ENCODE results near the gene CD40. TPM values are rescaled to one million over a fixed set of nuclear protein-coding genes. Genes with fewer than 3 reads are reported as not detected.

Gene CD40
- total RNA-seq, 2 donors from 2014 or later: 1.5 to 7.8 TPM

- H3K27me3 Mint-ChIP-seq: peaks cover 51% of the 10 kb centered on the region
- H3K4me3 Mint-ChIP-seq: no peak overlapping the region
- H3K36me3 Mint-ChIP-seq (ENCODE audit: low read depth): no peaks in the 10 kb centered on the region
- ATAC-seq (replicated peaks): no peak
- no peaks in the 10 kb centered on the region for H3K9me3 Mint-ChIP-seq
- no peak overlapping the region for H3K27ac Mint-ChIP-seq
- H3K4me1 Mint-ChIP-seq: peaks cover 5% of the 10 kb centered on the region
Measured at GRCh38 chr20:46108976-46109375, 9.1 kb upstream of the CD40 start.

- Mint-ChIP-seq H3K4me3 (no peak overlapping the region), H3K9me3 (no peaks in the 10 kb centered on the region), H3K27me3 (peaks cover 46% of the 10 kb centered on the region), H3K36me3 (ENCODE audit: low read depth) (no peaks in the 10 kb centered on the region), H3K4me1 (peaks cover 5% of the 10 kb centered on the region), H3K27ac (no peak overlapping the region)
- ATAC-seq (replicated peaks): peak; percentile 89
Measured at GRCh38 chr20:46111028-46111835, 6.9 kb upstream of the CD40 start.

GRCh38 chr20:46111836-46112212 is 6.3 kb upstream of the CD40 start:
- no peaks in the 10 kb centered on the region for H3K9me3 Mint-ChIP-seq
- peaks cover 5% of the 10 kb centered on the region for H3K4me1 Mint-ChIP-seq
- H3K4me3 Mint-ChIP-seq: no peak overlapping the region
- no peak overlapping the region for H3K27ac Mint-ChIP-seq
- no peak for ATAC-seq (replicated peaks)
- H3K36me3 Mint-ChIP-seq (ENCODE audit: low read depth): no peaks in the 10 kb centered on the region
- peaks cover 45% of the 10 kb centered on the region for H3K27me3 Mint-ChIP-seq

GRCh38 chr20:46112430-46113112 is 5.5 kb upstream of the CD40 start:
- no peak for ATAC-seq (replicated peaks)
- peaks cover 39% of the 10 kb centered on the region for H3K27me3 Mint-ChIP-seq
- peaks cover 5% of the 10 kb centered on the region for H3K4me1 Mint-ChIP-seq
- no peaks in the 10 kb centered on the region for H3K9me3 Mint-ChIP-seq
- H3K36me3 Mint-ChIP-seq (ENCODE audit: low read depth): no peaks in the 10 kb centered on the region
- H3K4me3 Mint-ChIP-seq: no peak overlapping the region
- H3K27ac Mint-ChIP-seq: no peak overlapping the region

GRCh38 chr20:46113113-46113470 is 5.0 kb upstream of the CD40 start:
- Mint-ChIP-seq H3K27ac (no peak overlapping the region), H3K36me3 (ENCODE audit: low read depth) (no peaks in the 10 kb centered on the region), H3K4me3 (no peak overlapping the region), H3K27me3 (peaks cover 39% of the 10 kb centered on the region), H3K9me3 (no peaks in the 10 kb centered on the region), H3K4me1 (peaks cover 5% of the 10 kb centered on the region)
- no peak for ATAC-seq (replicated peaks)

- ATAC-seq (replicated peaks): no peak
- H3K27me3 Mint-ChIP-seq: peaks cover 30% of the 10 kb centered on the region
- peaks cover 5% of the 10 kb centered on the region for H3K4me1 Mint-ChIP-seq
Measured at GRCh38 chr20:46114449-46114848, 3.7 kb upstream of the CD40 start.

GRCh38 chr20:46118481-46119020 is 437 bp downstream of the CD40 start:
- peak; percentile 55 for ATAC-seq (replicated peaks)
- peak overlapping the region; percentile 59 for H3K27ac Mint-ChIP-seq
- peak overlapping the region; percentile 80 for H3K4me3 Mint-ChIP-seq
- peaks cover 14% of the 10 kb centered on the region for H3K27me3 Mint-ChIP-seq
- H3K36me3 Mint-ChIP-seq (ENCODE audit: low read depth): no peaks in the 10 kb centered on the region
- no peaks in the 10 kb centered on the region for H3K4me1 Mint-ChIP-seq
- no peaks in the 10 kb centered on the region for H3K9me3 Mint-ChIP-seq

More at GRCh38 chr20:46114449-46114848, 3.7 kb upstream of the CD40 start:
- Mint-ChIP-seq H3K36me3 (ENCODE audit: low read depth) (no peaks in the 10 kb centered on the region), H3K4me3 (no peak overlapping the region), H3K9me3 (no peaks in the 10 kb centered on the region), H3K27ac (no peak overlapping the region)

- no peak for ATAC-seq (replicated peaks)
- Mint-ChIP-seq H3K9me3 (no peaks in the 10 kb centered on the region), H3K36me3 (ENCODE audit: low read depth) (no peaks in the 10 kb centered on the region), H3K4me3 (peak overlapping the region; percentile 80), H3K4me1 (no peaks in the 10 kb centered on the region), H3K27me3 (peaks cover 9% of the 10 kb centered on the region), H3K27ac (no peak overlapping the region)
Measured at GRCh38 chr20:46119028-46119546, 973 bp downstream of the CD40 start.

- Mint-ChIP-seq H3K27me3 (peaks cover 6% of the 10 kb centered on the region), H3K36me3 (ENCODE audit: low read depth) (no peaks in the 10 kb centered on the region), H3K4me1 (no peaks in the 10 kb centered on the region), H3K27ac (no peak overlapping the region), H3K9me3 (no peaks in the 10 kb centered on the region), H3K4me3 (peak overlapping the region; percentile 80)
- no peak for ATAC-seq (replicated peaks)
Measured at GRCh38 chr20:46119547-46119946, 1.4 kb downstream of the CD40 start.

GRCh38 chr20:46120136-46120535 is 2.0 kb downstream of the CD40 start:
- H3K9me3 Mint-ChIP-seq: no peaks in the 10 kb centered on the region
- no peak overlapping the region for H3K4me3 Mint-ChIP-seq
- no peaks in the 10 kb centered on the region for H3K4me1 Mint-ChIP-seq
- peaks cover 6% of the 10 kb centered on the region for H3K27me3 Mint-ChIP-seq
- H3K36me3 Mint-ChIP-seq (ENCODE audit: low read depth): no peaks in the 10 kb centered on the region
- H3K27ac Mint-ChIP-seq: no peak overlapping the region
- ATAC-seq (replicated peaks): no peak

- H3K9me3 Mint-ChIP-seq: no peaks in the 10 kb centered on the region
- H3K4me3 Mint-ChIP-seq: no peak overlapping the region
- ATAC-seq (replicated peaks): no peak
- H3K4me1 Mint-ChIP-seq: no peaks in the 10 kb centered on the region
- H3K27ac Mint-ChIP-seq: peak overlapping the region; percentile 20
- no peaks in the 10 kb centered on the region for H3K36me3 Mint-ChIP-seq (ENCODE audit: low read depth)
- peaks cover 3% of the 10 kb centered on the region for H3K27me3 Mint-ChIP-seq
Measured at GRCh38 chr20:46121184-46121930, 3.2 kb downstream of the CD40 start.

GRCh38 chr20:46122071-46122470 is 4.0 kb downstream of the CD40 start:
- ATAC-seq (replicated peaks): no peak
- H3K9me3 Mint-ChIP-seq: no peaks in the 10 kb centered on the region
- H3K4me1 Mint-ChIP-seq: no peaks in the 10 kb centered on the region
- H3K27ac Mint-ChIP-seq: no peak overlapping the region
- peaks cover 7% of the 10 kb centered on the region for H3K27me3 Mint-ChIP-seq
- no peak overlapping the region for H3K4me3 Mint-ChIP-seq
- H3K36me3 Mint-ChIP-seq (ENCODE audit: low read depth): no peaks in the 10 kb centered on the region

GRCh38 chr20:46122516-46123481 is 4.7 kb downstream of the CD40 start:
- no peak overlapping the region for H3K27ac Mint-ChIP-seq
- H3K4me3 Mint-ChIP-seq: no peak overlapping the region
- peaks cover 7% of the 10 kb centered on the region for H3K27me3 Mint-ChIP-seq
- no peak for ATAC-seq (replicated peaks)
- H3K9me3 Mint-ChIP-seq: no peaks in the 10 kb centered on the region
- no peaks in the 10 kb centered on the region for H3K4me1 Mint-ChIP-seq
- H3K36me3 Mint-ChIP-seq (ENCODE audit: low read depth): no peaks in the 10 kb centered on the region
